NB4 (cell line): ENCODE results near the gene IKBIP.

Experiments
- CTCF ChIP-seq: IDR thresholded peaks from one replicate; pipeline ENCODE4 v1.5.1; 2012; ENCODE audit warnings: low read depth, low read length
- MAX ChIP-seq: IDR thresholded peaks from 2 replicates; pipeline ENCODE4 v1.6.1; 2011; ENCODE audit warnings: low read depth, low read length
- POLR2A ChIP-seq: IDR thresholded peaks from 2 replicates; pipeline ENCODE4 v1.6.1; 2011; ENCODE audit warnings: mild to moderate bottlenecking; ENCODE audit not compliant: insufficient read length; ENCODE audit errors: extremely low read depth

- TF ChIP-seq CTCF (no peak), POLR2A (no peak), MAX (no peak)
Measured at GRCh38 chr12:98601924-98602323, 42.7 kb downstream of the IKBIP start.
